Suprapubic skin (tissue), 4 donors: ENCODE results near the gene C2CD4C. TPM values are rescaled to one million over a fixed set of nuclear protein-coding genes. Genes with fewer than 3 reads are reported as not detected.

Source experiments
- DNase-seq, 2 donors: peaks; one replicate each; pipeline ENCODE4 v3.0.0-alpha.2; 2019; ENCODE audit warnings: low spot score in 2 of 2
- H3K27ac ChIP-seq: fragments of 200-600 bp; sonication (generic); one replicate; pipeline ENCODE4 v1.5.1; 2019
- H3K27me3 ChIP-seq: fragments of 200-600 bp; sonication (generic); one replicate; pipeline ENCODE4 v1.5.1; 2019
- H3K36me3 ChIP-seq: fragments of 200-600 bp; sonication (generic); one replicate; pipeline ENCODE4 v1.5.1; 2019
- H3K4me1 ChIP-seq: fragments of 200-600 bp; sonication (generic); one replicate; pipeline ENCODE4 v1.5.1; 2019
- H3K4me3 ChIP-seq: fragments of 200-600 bp; sonication (generic); one replicate; pipeline ENCODE4 v1.5.1; 2019; ENCODE audit warnings: mild to moderate bottlenecking
- H3K9me3 ChIP-seq: fragments of 200-600 bp; sonication (generic); one replicate; pipeline ENCODE4 v1.5.1; 2019
- CTCF ChIP-seq, 2 donors: fragments of 200-600 bp in 1 of 2; fragments of 450-650 bp in 1 of 2; sonication (generic) in 1 of 2; IDR thresholded peaks; one replicate each; pipeline ENCODE4 v1.5.1; 2016 to 2019; ENCODE audit warnings: antibody characterized with exemption in 2 of 2, mild to moderate bottlenecking in 1 of 2, moderate library complexity in 1 of 2
- EP300 ChIP-seq: sonication (generic); formaldehyde crosslinking; IDR thresholded peaks from one replicate; pipeline ENCODE4 v1.6.1; 2017; ENCODE audit warnings: antibody characterized with exemption
- POLR2A ChIP-seq, 2 donors: fragments of 450-650 bp; IDR thresholded peaks; one replicate each; pipeline ENCODE4 v1.6.1; 2017; ENCODE audit warnings: antibody characterized with exemption in 2 of 2, mild to moderate bottlenecking in 2 of 2, moderate library complexity in 2 of 2
- POLR2AphosphoS5 ChIP-seq, 3 donors: sonication (generic); formaldehyde crosslinking; IDR thresholded peaks; one replicate each; pipeline ENCODE4 v1.6.1; 2017; ENCODE audit warnings: antibody characterized with exemption in 3 of 3
- WGBS: methylation state at CpG from one replicate; pipeline ENCODE4 v1.1.5; 2018; 5-methylcytosine and 5-hydroxymethylcytosine counted together
- total RNA-seq, 4 donors: library from RNA; depleted of rRNA; stranded (reverse); fragments of >200 nt; gene quantifications; one replicate each; pipeline ENCODE4 v1.1.0, GENCODE V29; 2016

C2CD4C gene
- total RNA-seq, 4 donors from 2014 or later, result 0.13 to 2.3 (median 0.52) TPM

GRCh38 chr19:449916-450315 lies 41.0 kb upstream of the C2CD4C start:
- no peaks in the 10 kb centered on the region for H3K27me3 ChIP-seq
- H3K36me3 ChIP-seq, result no peaks in the 10 kb centered on the region
- H3K4me1 ChIP-seq, result no peaks in the 10 kb centered on the region
- H3K4me3 ChIP-seq, result no peak overlapping the region
- no peak for DNase-seq
- WGBS, result 90% methylated on average over 14 of the region's 20 CpGs
- no peaks in the 10 kb centered on the region for H3K9me3 ChIP-seq
- TF ChIP-seq POLR2A (IDR thresholded peaks at IDR 0.05) (no peak), POLR2AphosphoS5 (IDR thresholded peaks at IDR 0.05) (no peak), EP300 (no peak), CTCF (IDR thresholded peaks at IDR 0.05) (no peak)
- H3K27ac ChIP-seq, result no peak overlapping the region

GRCh38 chr19:447816-448560 lies 39.0 kb upstream of the C2CD4C start:
- 65% methylated on average over 30 of the region's 31 CpGs for WGBS
- H3K9me3 ChIP-seq, result no peaks in the 10 kb centered on the region
- no peaks in the 10 kb centered on the region for H3K36me3 ChIP-seq
- DNase-seq, result no peak
- no peak overlapping the region for H3K27ac ChIP-seq
- TF ChIP-seq POLR2AphosphoS5 (IDR thresholded peaks at IDR 0.05), result no peak
- TF ChIP-seq CTCF (IDR thresholded peaks at IDR 0.05), result no peak
- TF ChIP-seq POLR2A (IDR thresholded peaks at IDR 0.05), result no peak
- TF ChIP-seq EP300, result no peak
- no peaks in the 10 kb centered on the region for H3K27me3 ChIP-seq
- H3K4me1 ChIP-seq, result no peaks in the 10 kb centered on the region
- no peak overlapping the region for H3K4me3 ChIP-seq

GRCh38 chr19:447064-447426 lies 38.1 kb upstream of the C2CD4C start:
- no peaks in the 10 kb centered on the region for H3K4me1 ChIP-seq
- H3K4me3 ChIP-seq, result no peak overlapping the region
- no peak for DNase-seq
- WGBS, result 93% methylated on average over 24 of the region's 24 CpGs
- H3K9me3 ChIP-seq, result no peaks in the 10 kb centered on the region
- H3K27ac ChIP-seq, result no peak overlapping the region
- no peaks in the 10 kb centered on the region for H3K27me3 ChIP-seq
- no peak for TF ChIP-seq POLR2A (IDR thresholded peaks at IDR 0.05)
- H3K36me3 ChIP-seq, result no peaks in the 10 kb centered on the region

GRCh38 chr19:444677-445210 lies 35.8 kb upstream of the C2CD4C start:
- peaks cover 5% of the 10 kb centered on the region for H3K27me3 ChIP-seq
- no peaks in the 10 kb centered on the region for H3K9me3 ChIP-seq
- no peaks in the 10 kb centered on the region for H3K4me1 ChIP-seq
- H3K27ac ChIP-seq, result no peak overlapping the region
- WGBS, result 98% methylated on average over 15 of the region's 26 CpGs
- no peaks in the 10 kb centered on the region for H3K36me3 ChIP-seq
- TF ChIP-seq POLR2A (IDR thresholded peaks at IDR 0.05) (no peak), EP300 (no peak), CTCF (IDR thresholded peaks at IDR 0.05) (no peak), POLR2AphosphoS5 (IDR thresholded peaks at IDR 0.05) (no peak)
- no peak overlapping the region for H3K4me3 ChIP-seq
- DNase-seq, result no peak

GRCh38 chr19:443005-443404 lies 34.1 kb upstream of the C2CD4C start:
- TF ChIP-seq POLR2A (IDR thresholded peaks at IDR 0.05) (no peak), EP300 (no peak), POLR2AphosphoS5 (IDR thresholded peaks at IDR 0.05) (no peak), CTCF (IDR thresholded peaks at IDR 0.05) (no peak)
- H3K4me3 ChIP-seq, result no peak overlapping the region
- peaks cover 11% of the 10 kb centered on the region for H3K27me3 ChIP-seq
- no peaks in the 10 kb centered on the region for H3K36me3 ChIP-seq
- no peaks in the 10 kb centered on the region for H3K4me1 ChIP-seq
- H3K27ac ChIP-seq, result no peak overlapping the region
- no peaks in the 10 kb centered on the region for H3K9me3 ChIP-seq
- 87% methylated on average over 2 of the region's 2 CpGs for WGBS
- DNase-seq, result no peak
